WERI-Rb-1 (cell line): ENCODE results near the gene ERCC6.

Source experiments
- DNase-seq: peaks from one replicate; pipeline ENCODE4 v3.0.0-alpha.2; 2020
- H3K27ac ChIP-seq: fragments of 250-450 bp; sonication (Bioruptor Pico); 2 replicates; pipeline ENCODE4 v1.5.1; 2020; ENCODE audit warnings: mild to moderate bottlenecking, moderate library complexity
- H3K27me3 ChIP-seq: fragments of 250-450 bp; sonication (Bioruptor Pico); 2 replicates; pipeline ENCODE4 v1.5.1; 2021; ENCODE audit warnings: mild to moderate bottlenecking, low read depth, moderate library complexity; ENCODE audit not compliant: insufficient read depth, severe bottlenecking
- H3K36me3 ChIP-seq: fragments of 250-450 bp; sonication (Bioruptor Pico); 2 replicates; pipeline ENCODE4 v1.5.1; 2020; ENCODE audit warnings: mild to moderate bottlenecking, moderate library complexity
- H3K4me3 ChIP-seq: 2 replicates; pipeline ENCODE4 v1.5.1; 2011; ENCODE audit warnings: low read depth, mild to moderate bottlenecking, control low read depth, low read length
- H3K9me3 ChIP-seq: fragments of 250-450 bp; sonication (Bioruptor Pico); 2 replicates; pipeline ENCODE4 v1.5.1; 2021; ENCODE audit warnings: mild to moderate bottlenecking, moderate library complexity; ENCODE audit not compliant: severe bottlenecking
- TF ChIP-seq, protein P1 (sequence below): IDR thresholded peaks from 2 replicates; pipeline ENCODE4 v1.5.1; 2011; ENCODE audit warnings: low read depth, mild to moderate bottlenecking, control low read depth, inconsistent platforms, low read length

The ERCC6 gene

GRCh38 chr10:49518566-49518965 is 20.4 kb downstream of the ERCC6 start:
- Histone ChIP-seq H3K4me3 (no peak overlapping the region), H3K27me3 (no peaks in the 10 kb centered on the region), H3K9me3 (no peaks in the 10 kb centered on the region), H3K27ac (no peak overlapping the region), H3K36me3 (no peaks in the 10 kb centered on the region)
- DNase-seq: no peak
- TF ChIP-seq, protein P1, sequence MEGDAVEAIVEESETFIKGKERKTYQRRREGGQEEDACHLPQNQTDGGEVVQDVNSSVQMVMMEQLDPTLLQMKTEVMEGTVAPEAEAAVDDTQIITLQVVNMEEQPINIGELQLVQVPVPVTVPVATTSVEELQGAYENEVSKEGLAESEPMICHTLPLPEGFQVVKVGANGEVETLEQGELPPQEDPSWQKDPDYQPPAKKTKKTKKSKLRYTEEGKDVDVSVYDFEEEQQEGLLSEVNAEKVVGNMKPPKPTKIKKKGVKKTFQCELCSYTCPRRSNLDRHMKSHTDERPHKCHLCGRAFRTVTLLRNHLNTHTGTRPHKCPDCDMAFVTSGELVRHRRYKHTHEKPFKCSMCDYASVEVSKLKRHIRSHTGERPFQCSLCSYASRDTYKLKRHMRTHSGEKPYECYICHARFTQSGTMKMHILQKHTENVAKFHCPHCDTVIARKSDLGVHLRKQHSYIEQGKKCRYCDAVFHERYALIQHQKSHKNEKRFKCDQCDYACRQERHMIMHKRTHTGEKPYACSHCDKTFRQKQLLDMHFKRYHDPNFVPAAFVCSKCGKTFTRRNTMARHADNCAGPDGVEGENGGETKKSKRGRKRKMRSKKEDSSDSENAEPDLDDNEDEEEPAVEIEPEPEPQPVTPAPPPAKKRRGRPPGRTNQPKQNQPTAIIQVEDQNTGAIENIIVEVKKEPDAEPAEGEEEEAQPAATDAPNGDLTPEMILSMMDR: no peak

DNA sequence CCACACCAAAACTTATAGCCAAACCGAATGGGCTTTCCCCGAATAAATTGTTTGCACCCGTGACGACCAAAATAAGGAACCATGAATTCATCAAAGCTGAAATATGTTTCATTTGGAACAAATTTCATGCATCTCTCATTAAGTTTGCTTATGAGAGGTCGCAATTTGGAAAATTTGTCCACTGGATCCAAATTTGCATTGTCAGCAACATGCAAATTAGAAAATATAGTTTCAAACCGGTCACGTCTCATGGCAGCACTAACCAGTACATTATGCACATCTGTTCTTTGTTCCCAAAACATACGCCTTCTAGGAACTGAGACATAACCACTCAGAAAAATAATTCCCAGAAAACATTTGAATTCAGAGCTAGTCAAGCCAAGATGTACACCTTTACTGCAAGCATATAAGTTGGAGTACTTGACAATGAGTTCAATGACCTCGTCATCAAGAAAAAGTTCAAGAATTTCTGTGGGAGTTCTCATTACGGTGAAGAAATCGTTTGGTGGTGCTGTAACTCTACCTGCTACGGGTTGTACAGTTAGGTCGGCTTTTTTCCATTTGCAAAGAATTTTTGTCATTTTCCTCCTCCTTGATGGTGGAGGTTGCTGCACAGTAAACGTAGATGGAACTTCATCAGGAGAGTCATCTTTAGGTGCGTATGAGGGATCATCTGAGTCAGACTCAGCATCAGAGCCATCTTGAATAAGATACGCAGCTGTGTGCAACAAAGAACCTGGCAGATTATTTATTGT is 22.5 kb downstream of the ERCC6 start:
- DNase-seq: no peak
- Histone ChIP-seq H3K27ac (no peak overlapping the region), H3K9me3 (no peaks in the 10 kb centered on the region), H3K27me3 (no peaks in the 10 kb centered on the region), H3K4me3 (no peak overlapping the region), H3K36me3 (no peaks in the 10 kb centered on the region)
- TF ChIP-seq, protein P1: no peak

GRCh38 chr10:49512121-49512809 is 26.7 kb downstream of the ERCC6 start:
- H3K27me3 ChIP-seq: no peaks in the 10 kb centered on the region
- DNase-seq: peak; percentile 6
- H3K4me3 ChIP-seq: no peak overlapping the region
- no peaks in the 10 kb centered on the region for H3K9me3 ChIP-seq
- no peak overlapping the region for H3K27ac ChIP-seq
- TF ChIP-seq, protein P1: peak; percentile 17; the same call in 1 of the 2 replicates
- H3K36me3 ChIP-seq: no peaks in the 10 kb centered on the region

DNA sequence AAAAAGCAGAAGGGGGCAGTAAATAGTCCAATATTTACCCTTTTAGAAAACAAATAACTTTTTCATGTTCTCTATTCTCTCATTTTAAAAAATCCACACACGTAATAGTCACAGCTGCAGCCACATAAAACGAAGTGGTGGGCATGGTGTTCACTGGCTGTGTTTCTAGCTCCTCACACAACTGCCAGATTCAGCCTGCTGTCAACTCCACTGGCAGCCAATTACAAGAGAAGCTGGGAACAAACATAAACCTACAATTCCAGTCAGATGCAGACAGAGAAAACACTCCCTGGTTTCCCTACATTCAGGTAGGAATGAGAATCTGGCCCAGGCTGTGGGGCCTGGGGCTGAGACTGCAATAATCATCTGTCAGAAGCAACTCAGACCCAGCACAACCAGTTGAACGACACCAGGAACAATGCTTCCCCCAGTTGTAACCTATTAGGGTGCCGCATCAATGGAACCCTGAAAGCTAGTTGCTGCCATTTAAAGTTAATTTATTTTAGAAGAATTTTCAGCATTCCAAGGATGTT is 29.1 kb downstream of the ERCC6 start:
- no peaks in the 10 kb centered on the region for H3K27me3 ChIP-seq
- no peak for DNase-seq
- H3K4me3 ChIP-seq: no peak overlapping the region
- no peaks in the 10 kb centered on the region for H3K9me3 ChIP-seq
- TF ChIP-seq, protein P1: no peak
- no peak overlapping the region for H3K27ac ChIP-seq
- H3K36me3 ChIP-seq: no peaks in the 10 kb centered on the region

- H3K36me3 ChIP-seq: no peaks in the 10 kb centered on the region
- H3K27ac ChIP-seq: no peak overlapping the region
- no peak overlapping the region for H3K4me3 ChIP-seq
- no peak for DNase-seq
- no peaks in the 10 kb centered on the region for H3K9me3 ChIP-seq
- H3K27me3 ChIP-seq: no peaks in the 10 kb centered on the region
- TF ChIP-seq, protein P1: no peak
These were observed 30.3 kb downstream of the ERCC6 start for GRCh38 chr10:49508654-49509053.
